ENCODE data around the gene STK38.
"Not testable (repeated sequence)": the region's sequence is repeated elsewhere in the genome, so short reads cannot be mapped to it uniquely, and the experiment has no call there.

Gene STK38

GRCh38 chr6:36590237-36590636, 43.0 kb upstream of the STK38 start:
- DNase-seq (ENCODE audit: low read depth) = peak; percentile 79
- no peak for TF ChIP-seq CTCF (IDR thresholded peaks at IDR 0.05; ENCODE audit: low read length, missing control alignments)
- no peak overlapping the region for H3K4me3 ChIP-seq (replicated peaks; ENCODE audit: low read depth, low read length)

DNA sequence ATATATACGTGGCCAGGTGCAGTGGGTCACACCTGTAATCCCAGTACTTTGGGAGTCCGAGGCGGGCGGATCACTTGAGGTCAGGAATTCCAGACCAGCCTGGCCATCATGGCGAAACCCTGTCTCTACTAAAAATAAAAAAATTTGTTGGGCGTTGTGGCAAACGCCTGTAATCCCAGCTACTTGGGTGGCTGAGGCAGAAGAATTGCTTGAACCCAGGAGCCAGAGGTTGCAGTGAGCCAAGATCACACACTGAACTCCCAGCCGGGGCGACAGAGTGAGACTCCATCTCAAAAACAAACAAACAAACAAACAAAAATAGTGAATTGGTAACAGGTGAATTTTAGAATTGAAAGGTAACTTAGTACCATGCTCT, 41.7 kb upstream of the STK38 start:
- not testable (repeated sequence) for DNase-seq (ENCODE audit: low read depth)

GRCh38 chr6:36586606-36587005, 39.3 kb upstream of the STK38 start:
- no peak for DNase-seq (ENCODE audit: low read depth)
- no peak for TF ChIP-seq CTCF (IDR thresholded peaks at IDR 0.05; ENCODE audit: low read length, missing control alignments)
- no peak overlapping the region for H3K4me3 ChIP-seq (replicated peaks; ENCODE audit: low read depth, low read length)

More for the DNA sequence above, 41.7 kb upstream of the STK38 start:
- H3K4me3 ChIP-seq (replicated peaks; ENCODE audit: low read depth, low read length) = not testable (repeated sequence)

DNA sequence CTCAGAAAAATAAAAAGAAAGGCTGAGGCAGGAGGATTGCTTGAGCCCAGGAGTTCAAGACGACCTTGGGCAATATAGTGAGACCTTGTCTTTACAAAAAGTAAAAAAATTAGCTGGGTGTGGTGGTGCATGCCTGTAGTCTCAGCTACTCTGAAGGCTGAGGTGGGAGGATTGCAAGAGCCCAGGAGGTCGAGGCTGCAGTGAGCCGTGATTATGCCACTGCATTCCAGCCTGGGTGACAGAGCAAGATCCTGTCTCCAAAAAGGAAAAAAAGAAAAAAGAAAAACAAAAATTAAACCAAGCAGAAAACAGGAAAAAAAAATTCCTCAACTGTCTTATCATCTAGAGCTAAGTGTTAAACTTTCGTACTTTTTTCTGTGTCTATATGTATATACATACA, 34.4 kb upstream of the STK38 start:
- TF ChIP-seq CTCF (IDR thresholded peaks at IDR 0.05; ENCODE audit: low read length, missing control alignments) = no peak
- H3K4me3 ChIP-seq (replicated peaks; ENCODE audit: low read depth, low read length) = no peak overlapping the region
- DNase-seq (ENCODE audit: low read depth) = no peak

GRCh38 chr6:36580184-36580526, 32.9 kb upstream of the STK38 start:
- no peak overlapping the region for H3K4me3 ChIP-seq (replicated peaks; ENCODE audit: low read depth, low read length)
- no peak for TF ChIP-seq CTCF (IDR thresholded peaks at IDR 0.05; ENCODE audit: low read length, missing control alignments)
- no peak for DNase-seq (ENCODE audit: low read depth)

GRCh38 chr6:36578431-36578830, 31.2 kb upstream of the STK38 start:
- no peak overlapping the region for H3K4me3 ChIP-seq (replicated peaks; ENCODE audit: low read depth, low read length)
- no peak for DNase-seq (ENCODE audit: low read depth)
- no peak for TF ChIP-seq CTCF (IDR thresholded peaks at IDR 0.05; ENCODE audit: low read length, missing control alignments)

DNA sequence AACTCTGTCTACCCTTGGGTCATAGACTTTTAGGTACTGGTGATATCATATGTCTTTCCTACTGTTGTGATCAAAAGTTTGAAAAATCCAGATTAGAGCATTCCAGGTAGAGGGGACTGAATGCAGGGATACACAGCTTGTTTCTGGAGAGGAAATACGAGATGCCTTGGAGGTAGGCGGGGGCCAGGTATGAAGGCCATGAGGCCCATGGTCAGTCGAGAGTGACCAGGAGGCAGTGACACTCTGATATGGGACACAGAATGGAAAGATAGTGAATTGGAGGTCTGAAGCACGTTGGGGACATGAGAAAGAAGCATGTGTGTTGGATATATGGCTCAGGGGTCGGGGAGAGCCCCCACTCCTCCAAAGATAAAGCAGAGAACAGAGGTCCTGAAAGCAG, 30.8 kb upstream of the STK38 start:
- TF ChIP-seq CTCF (IDR thresholded peaks at IDR 0.05; ENCODE audit: low read length, missing control alignments) = no peak
- H3K4me3 ChIP-seq (replicated peaks; ENCODE audit: low read depth, low read length) = no peak overlapping the region
- no peak for DNase-seq (ENCODE audit: low read depth)

- no peak overlapping the region for H3K4me3 ChIP-seq (replicated peaks; ENCODE audit: low read depth, low read length)
- no peak for TF ChIP-seq CTCF (IDR thresholded peaks at IDR 0.05; ENCODE audit: low read length, missing control alignments)
- DNase-seq (ENCODE audit: low read depth) = peak; percentile 58
These were observed 30.0 kb upstream of the STK38 start for GRCh38 chr6:36577301-36577700.
